PFSK-1 (cell line): Measurements from ENCODE around the gene GDF3.

ENCODE experiments used
- POLR2AphosphoS5 ChIP-seq: IDR thresholded peaks from 2 replicates; pipeline ENCODE4 v1.6.1; 2012; ENCODE audit warnings: low read depth, mild to moderate bottlenecking, control low read depth, low read length, moderate library complexity
- SIN3A ChIP-seq: IDR thresholded peaks from 2 replicates; pipeline ENCODE4 v1.6.1; 2012; ENCODE audit warnings: mild to moderate bottlenecking, low read length, moderate library complexity, borderline replicate concordance; ENCODE audit not compliant: insufficient read depth
- TAF1 ChIP-seq: IDR thresholded peaks from 2 replicates; pipeline ENCODE4 v1.6.1; 2012; ENCODE audit warnings: low read length, control low read depth, borderline replicate concordance; ENCODE audit not compliant: insufficient read depth

DNA sequence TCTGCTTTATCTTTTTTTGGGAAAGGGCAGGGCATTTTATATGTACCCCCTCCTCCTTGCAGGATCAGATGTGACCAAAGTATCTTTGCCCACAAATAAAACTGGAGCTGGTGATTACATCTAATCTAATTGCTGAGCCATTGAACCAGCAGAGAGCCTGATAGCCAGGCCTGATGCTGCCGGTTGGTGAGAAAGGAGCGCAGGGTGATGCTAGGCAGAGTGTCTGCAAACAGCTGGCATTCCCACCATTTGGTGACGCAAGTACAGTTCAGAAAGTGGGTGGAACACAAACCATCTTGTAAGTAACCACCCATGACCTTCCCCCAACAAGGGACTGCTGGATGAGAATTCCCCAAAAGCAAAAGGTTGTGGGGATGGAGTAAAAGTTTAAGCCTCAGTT, 28.4 kb upstream of the GDF3 start:
- no peak for TF ChIP-seq TAF1
- TF ChIP-seq POLR2AphosphoS5 = no peak
- TF ChIP-seq SIN3A = no peak
